ENCODE data around the gene RALBP1.

DNA sequence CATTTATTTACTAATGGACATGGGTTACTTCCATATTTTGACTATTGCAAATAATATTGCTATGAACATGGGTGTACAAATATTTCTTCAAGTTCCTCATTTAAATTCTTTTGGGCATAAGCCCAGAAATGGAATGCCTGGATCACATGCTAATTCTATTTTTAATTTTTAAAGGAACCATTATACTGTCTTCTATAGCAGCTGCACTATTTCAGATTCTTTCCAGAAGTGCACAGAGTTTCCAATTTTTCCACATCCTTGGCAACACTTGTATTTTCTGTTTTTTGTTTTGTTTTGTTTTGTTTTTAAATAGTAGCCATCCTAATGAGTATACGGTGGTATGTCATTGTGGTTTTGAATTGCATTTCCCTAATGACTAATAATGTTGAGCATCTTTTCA lies 8.5 kb upstream of the RALBP1 start:
- TF ChIP-seq CTBP1 (IDR thresholded peaks at IDR 0.05; ENCODE audit: borderline replicate concordance) (no peak), SP1 (IDR thresholded peaks at IDR 0.05) (no peak), LEF1 (IDR thresholded peaks at IDR 0.05; ENCODE audit: borderline replicate concordance) (no peak), FOXA1 (IDR thresholded peaks at IDR 0.05) (no peak), NFRKB (IDR thresholded peaks at IDR 0.05) (no peak), ZNF384 (IDR thresholded peaks at IDR 0.05) (no peak), ELF4 (IDR thresholded peaks at IDR 0.05) (no peak), FOXM1 (IDR thresholded peaks at IDR 0.05; ENCODE audit: borderline replicate concordance) (no peak), ARNT (IDR thresholded peaks at IDR 0.05) (no peak), HDGF (IDR thresholded peaks at IDR 0.05; ENCODE audit: borderline replicate concordance) (no peak), BHLHE40 (IDR thresholded peaks at IDR 0.05; ENCODE audit: borderline replicate concordance) (no peak)
- TF ChIP-seq, protein P1, sequence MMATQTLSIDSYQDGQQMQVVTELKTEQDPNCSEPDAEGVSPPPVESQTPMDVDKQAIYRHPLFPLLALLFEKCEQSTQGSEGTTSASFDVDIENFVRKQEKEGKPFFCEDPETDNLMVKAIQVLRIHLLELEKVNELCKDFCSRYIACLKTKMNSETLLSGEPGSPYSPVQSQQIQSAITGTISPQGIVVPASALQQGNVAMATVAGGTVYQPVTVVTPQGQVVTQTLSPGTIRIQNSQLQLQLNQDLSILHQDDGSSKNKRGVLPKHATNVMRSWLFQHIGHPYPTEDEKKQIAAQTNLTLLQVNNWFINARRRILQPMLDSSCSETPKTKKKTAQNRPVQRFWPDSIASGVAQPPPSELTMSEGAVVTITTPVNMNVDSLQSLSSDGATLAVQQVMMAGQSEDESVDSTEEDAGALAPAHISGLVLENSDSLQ (IDR thresholded peaks at IDR 0.05), result no peak
